ENCODE results near the gene RPS16. TPM values are rescaled to one million over a fixed set of nuclear protein-coding genes. Genes with fewer than 3 reads are reported as not detected.
"Not testable (repeated sequence)": the region's sequence is repeated elsewhere in the genome, so short reads cannot be mapped to it uniquely, and the experiment has no call there.

RPS16 gene
- total RNA-seq, 4 donors from 2014 or later, result 1,048 to 1,762 (median 1,462) TPM

GRCh38 chr19:39479916-39480315 is 44.2 kb upstream of the RPS16 start:
- no peak for DNase-seq (ENCODE audit: low spot score in 2 of 2)
- Histone ChIP-seq H3K9me3 (no peaks in the 10 kb centered on the region), H3K36me3 (peaks cover 0 to 52% (median 0%) of the 10 kb centered on the region in 3 donors), H3K4me3 (peak overlapping the region; percentile 81 to 96 (median 85)), H3K27ac (peak overlapping the region; percentile 67 to 88 (median 86)), H3K4me1 (peaks cover 0 to 23% (median 15%) of the 10 kb centered on the region in 4 donors), H3K27me3 (no peaks in the 10 kb centered on the region)
- WGBS, 2 donors, result 33% methylated on average over 10 of the region's 10 CpGs
- TF ChIP-seq CTCF (IDR thresholded peaks at IDR 0.05) (no peak), POLR2A (IDR thresholded peaks at IDR 0.05) (no peak), EP300 (IDR thresholded peaks at IDR 0.05) (no peak)

- H3K27ac ChIP-seq, result not testable (repeated sequence)
Measured at GRCh38 chr19:39479319-39479801, 43.6 kb upstream of the RPS16 start.

GRCh38 chr19:39475748-39476147 is 40.0 kb upstream of the RPS16 start:
- DNase-seq (ENCODE audit: low spot score in 2 of 2), result no peak
- Histone ChIP-seq H3K27ac (no peak overlapping the region), H3K9me3 (no peaks in the 10 kb centered on the region), H3K36me3 (peaks cover 0 to 70% (median 12%) of the 10 kb centered on the region in 3 donors), H3K4me1 (peaks cover 0 to 8% (median 6%) of the 10 kb centered on the region in 4 donors), H3K27me3 (no peaks in the 10 kb centered on the region), H3K4me3 (no peak overlapping the region)
- WGBS, 2 donors, result 75 to 86% methylated on average over 2 of the region's 2 CpGs
- TF ChIP-seq CTCF (IDR thresholded peaks at IDR 0.05) (no peak), EP300 (IDR thresholded peaks at IDR 0.05) (no peak), POLR2A (IDR thresholded peaks at IDR 0.05) (no peak)

More at GRCh38 chr19:39479319-39479801, 43.6 kb upstream of the RPS16 start:
- not testable (repeated sequence) for DNase-seq (ENCODE audit: low spot score in 2 of 2); H3K27me3 ChIP-seq; H3K4me3 ChIP-seq; H3K9me3 ChIP-seq
- H3K36me3 ChIP-seq, result peaks cover 0 to 52% (median 0%) of the 10 kb centered on the region in 3 donors
- peaks cover 0 to 23% (median 15%) of the 10 kb centered on the region in 4 donors for H3K4me1 ChIP-seq
- WGBS, 2 donors, result 72 to 77% methylated on average over 11 of the region's 11 CpGs

- H3K4me3 ChIP-seq, result no peak overlapping the region
- WGBS, 2 donors, result 42 to 50% methylated on average over 9 of the region's 9 CpGs
- DNase-seq (ENCODE audit: low spot score in 2 of 2), result peak in 1 of 2 donors; percentile 46
Measured at GRCh38 chr19:39474139-39474620, 38.4 kb upstream of the RPS16 start.

GRCh38 chr19:39473443-39473960 is 37.8 kb upstream of the RPS16 start:
- H3K4me3 ChIP-seq, result no peak overlapping the region
- H3K36me3 ChIP-seq, result peaks cover 3 to 92% (median 28%) of the 10 kb centered on the region in 3 donors
- TF ChIP-seq POLR2A (IDR thresholded peaks at IDR 0.05), result no peak
- TF ChIP-seq EP300 (IDR thresholded peaks at IDR 0.05), result no peak
- no peaks in the 10 kb centered on the region for H3K27me3 ChIP-seq
- H3K4me1 ChIP-seq, result no peaks in the 10 kb centered on the region
- no peak for DNase-seq (ENCODE audit: low spot score in 2 of 2)
- 78 to 90% methylated on average over 7 to 11 of the region's 11 CpGs for WGBS, 2 donors
- no peak overlapping the region for H3K27ac ChIP-seq
- H3K9me3 ChIP-seq, result no peaks in the 10 kb centered on the region

More at GRCh38 chr19:39474139-39474620, 38.4 kb upstream of the RPS16 start:
- TF ChIP-seq CTCF (IDR thresholded peaks at IDR 0.05) (peak; percentile 62 to 79 (median 73)), EP300 (IDR thresholded peaks at IDR 0.05) (no peak)
- peaks cover 3 to 85% (median 22%) of the 10 kb centered on the region in 3 donors for H3K36me3 ChIP-seq
- no peaks in the 10 kb centered on the region for H3K9me3 ChIP-seq
- no peak overlapping the region for H3K27ac ChIP-seq
- H3K27me3 ChIP-seq, result no peaks in the 10 kb centered on the region
- H3K4me1 ChIP-seq, result no peaks in the 10 kb centered on the region

- Histone ChIP-seq H3K27ac (no peak overlapping the region), H3K4me3 (no peak overlapping the region), H3K36me3 (peaks cover 3 to 98% (median 32%) of the 10 kb centered on the region in 3 donors), H3K27me3 (no peaks in the 10 kb centered on the region), H3K9me3 (no peaks in the 10 kb centered on the region), H3K4me1 (no peaks in the 10 kb centered on the region)
- WGBS, 2 donors, result 84 to 86% methylated on average over 24 to 31 of the region's 32 CpGs
- DNase-seq (ENCODE audit: low spot score in 2 of 2), result no peak
- TF ChIP-seq EP300 (IDR thresholded peaks at IDR 0.05) (no peak), POLR2A (IDR thresholded peaks at IDR 0.05) (no peak), CTCF (IDR thresholded peaks at IDR 0.05) (no peak)
Measured at GRCh38 chr19:39472746-39473442, 37.1 kb upstream of the RPS16 start.
